Aorta (tissue), 5 donors: ENCODE results near the gene CDC42EP3. TPM values are rescaled to one million over a fixed set of nuclear protein-coding genes. Genes with fewer than 3 reads are reported as not detected.

Source experiments
- ATAC-seq: fragments of 200-7000 bp; cut with Tn5 transposase; one replicate; pipeline ENCODE4 v1.9.1; 2022; ENCODE audit warnings: moderate library complexity; ENCODE audit not compliant: low FRiP score
- DNase-seq, 2 donors: peaks; one replicate each; pipeline ENCODE4 v3.0.0-alpha.2; 2020
- H3K27ac ChIP-seq, 2 donors: one replicate each; pipeline ENCODE4 v1.5.1; 2013; ENCODE audit warnings: low read length in 2 of 2, mild to moderate bottlenecking in 2 of 2, moderate library complexity in 2 of 2, control low read depth in 1 of 2, inconsistent platforms in 1 of 2, low read depth in 1 of 2
- H3K27me3 ChIP-seq, 2 donors: one replicate each; pipeline ENCODE4 v1.6.1; 2013; ENCODE audit warnings: control low read depth in 1 of 2, low read length in 1 of 2, mild to moderate bottlenecking in 1 of 2, moderate library complexity in 1 of 2; ENCODE audit not compliant: insufficient read depth in 2 of 2, control insufficient read depth in 1 of 2
- H3K36me3 ChIP-seq, 2 donors: one replicate each; pipeline ENCODE4 v1.6.1; 2013; ENCODE audit warnings: control low read depth in 1 of 2, low read length in 1 of 2, mild to moderate bottlenecking in 1 of 2; ENCODE audit not compliant: insufficient read depth in 2 of 2, control insufficient read depth in 1 of 2
- H3K4me1 ChIP-seq, 2 donors: one replicate each; pipeline ENCODE4 v1.6.1; 2013; ENCODE audit warnings: low read length in 2 of 2, control low read depth in 1 of 2, mild to moderate bottlenecking in 1 of 2, moderate library complexity in 1 of 2; ENCODE audit not compliant: insufficient read depth in 2 of 2, control insufficient read depth in 1 of 2
- H3K4me3 ChIP-seq, 2 donors: one replicate each; pipeline ENCODE4 v1.5.1; 2013; ENCODE audit warnings: low read length in 2 of 2, control low read depth in 1 of 2, mild to moderate bottlenecking in 1 of 2
- H3K9me3 ChIP-seq: one replicate; pipeline ENCODE4 v1.6.1; 2013; ENCODE audit warnings: mild to moderate bottlenecking, low read length; ENCODE audit not compliant: control insufficient read depth
- whole genome bisulfite sequencing, 2 donors: extraction: QIAGEN DNeasy Blood & Tissue Kit; methylation state at CpG; one replicate each; pipeline ENCODE4 v1.1.7; 2013; 5-methylcytosine and 5-hydroxymethylcytosine counted together
- intact Hi-C, 2 donors: fragments of 100-400 bp; cut with DNase I; formaldehyde crosslinking; loops; one replicate each; pipeline versions ENCODE4 v1.14.2 to v1.15.0; 2022
- polyA plus RNA-seq, 2 donors: library from polyadenylated mRNA; stranded (reverse); fragments of 200-250 nt; gene quantifications; one replicate each; pipeline ENCODE4 v1.2.3, GENCODE V29; 2013
- total RNA-seq, 2 donors: library from RNA; stranded (reverse); fragmentation: NEBNext Ultra II Directional; extraction: Animal tissue kit (Norgen Biotek cat#: 25700); gene quantifications; one replicate each; pipeline ENCODE4 v1.2.1, GENCODE V29; 2021
- donor health status: healthy with polysubstance abuse.
- donor health status: Bipolar disorder and iron deficiency.
- donor health status: DM: no; HTN: no; CAD: no.
- donor health status: DM: no; HTN: no; CAD: no.
- donor health status: DM: yes; HTN: yes; CAD: no.

CDC42EP3 gene
- total and polyA plus RNA-seq, 4 donors: 12.6 to 94.8 (median 41.5) TPM

- no peaks in the 10 kb centered on the region for H3K9me3 ChIP-seq
- H3K27me3 ChIP-seq: no peaks in the 10 kb centered on the region
- H3K4me1 ChIP-seq: no peaks in the 10 kb centered on the region
- H3K27ac ChIP-seq: no peak overlapping the region
- intact Hi-C loops: no loop called here
- no peak overlapping the region for H3K4me3 ChIP-seq
- no peaks in the 10 kb centered on the region for H3K36me3 ChIP-seq
- DNase-seq: no peak
- ATAC-seq: no peak
Measured at GRCh38 chr2:37602702-37603101, 68.7 kb downstream of the CDC42EP3 start.

GRCh38 chr2:37602040-37602439 lies 69.4 kb downstream of the CDC42EP3 start:
- H3K27me3 ChIP-seq: no peaks in the 10 kb centered on the region
- H3K4me1 ChIP-seq: no peaks in the 10 kb centered on the region
- ATAC-seq (no peak), DNase-seq (no peak)
- no peaks in the 10 kb centered on the region for H3K36me3 ChIP-seq
- WGBS, 2 donors: 33 to 39% methylated on average over 2 of the region's 2 CpGs
- intact Hi-C loops: no loop called here
- H3K27ac ChIP-seq: no peak overlapping the region
- H3K9me3 ChIP-seq: no peaks in the 10 kb centered on the region
- H3K4me3 ChIP-seq: no peak overlapping the region

GRCh38 chr2:37601569-37601968 lies 69.9 kb downstream of the CDC42EP3 start:
- 8 to 12% methylated on average over 1 of the region's 1 CpG for WGBS, 2 donors
- ATAC-seq (no peak), DNase-seq (no peak)
- no peak overlapping the region for H3K4me3 ChIP-seq
- intact Hi-C loops: no loop called here
- no peaks in the 10 kb centered on the region for H3K9me3 ChIP-seq
- H3K36me3 ChIP-seq: no peaks in the 10 kb centered on the region
- no peaks in the 10 kb centered on the region for H3K4me1 ChIP-seq
- H3K27ac ChIP-seq: no peak overlapping the region
- no peaks in the 10 kb centered on the region for H3K27me3 ChIP-seq

GRCh38 chr2:37600735-37601134 lies 70.7 kb downstream of the CDC42EP3 start:
- WGBS, 2 donors: 79 to 86% methylated on average over 1 of the region's 1 CpG
- H3K4me3 ChIP-seq: no peak overlapping the region

GRCh38 chr2:37599688-37600525 lies 71.5 kb downstream of the CDC42EP3 start:
- no peak overlapping the region for H3K27ac ChIP-seq
- no peak overlapping the region for H3K4me3 ChIP-seq
- no peaks in the 10 kb centered on the region for H3K36me3 ChIP-seq
- intact Hi-C loops: no loop called here
- no peaks in the 10 kb centered on the region for H3K9me3 ChIP-seq
- DNase-seq (no peak), ATAC-seq (no peak)
- no peaks in the 10 kb centered on the region for H3K27me3 ChIP-seq
- H3K4me1 ChIP-seq: no peaks in the 10 kb centered on the region
- WGBS, 2 donors: 92 to 96% methylated on average over 17 of the region's 17 CpGs

More at GRCh38 chr2:37600735-37601134, 70.7 kb downstream of the CDC42EP3 start:
- intact Hi-C loops: no loop called here
- DNase-seq (no peak), ATAC-seq (no peak)
- Histone ChIP-seq H3K9me3 (no peaks in the 10 kb centered on the region), H3K27ac (no peak overlapping the region), H3K27me3 (no peaks in the 10 kb centered on the region), H3K4me1 (no peaks in the 10 kb centered on the region), H3K36me3 (no peaks in the 10 kb centered on the region)

GRCh38 chr2:37593694-37594093 lies 77.7 kb downstream of the CDC42EP3 start:
- 65 to 82% methylated on average over 3 of the region's 3 CpGs for WGBS, 2 donors
- DNase-seq: no peak
- intact Hi-C loops: no loop called here

GRCh38 chr2:37593024-37593423 lies 78.4 kb downstream of the CDC42EP3 start:
- WGBS, 2 donors: 49 to 59% methylated on average over 3 of the region's 3 CpGs
- H3K36me3 ChIP-seq: no peaks in the 10 kb centered on the region
- no peak for DNase-seq
- H3K4me1 ChIP-seq: no peaks in the 10 kb centered on the region
- H3K9me3 ChIP-seq: no peaks in the 10 kb centered on the region
- no peak for ATAC-seq
- intact Hi-C loops: no loop called here
- no peaks in the 10 kb centered on the region for H3K27me3 ChIP-seq
- no peak overlapping the region for H3K27ac ChIP-seq
- no peak overlapping the region for H3K4me3 ChIP-seq

More at GRCh38 chr2:37593694-37594093, 77.7 kb downstream of the CDC42EP3 start:
- no peak overlapping the region for H3K4me3 ChIP-seq
- H3K27ac ChIP-seq: no peak overlapping the region
- no peaks in the 10 kb centered on the region for H3K4me1 ChIP-seq
- H3K9me3 ChIP-seq: no peaks in the 10 kb centered on the region
- H3K36me3 ChIP-seq: no peaks in the 10 kb centered on the region
- ATAC-seq: no peak
- no peaks in the 10 kb centered on the region for H3K27me3 ChIP-seq
